Putamen (tissue), 1 donor: ENCODE data around the gene NWD2.
A peak's percentile ranks its signal among the peaks of the same experiment; 100 is the strongest.
"Not testable (repeated sequence)": the region's sequence is repeated elsewhere in the genome, so short reads cannot be mapped to it uniquely, and the experiment has no call there.

ENCODE experiments used
- DNase-seq: peaks from one replicate; pipeline ENCODE4 v3.0.0-alpha.2; 2016; ENCODE audit warnings: low spot score

Gene NWD2

DNA sequence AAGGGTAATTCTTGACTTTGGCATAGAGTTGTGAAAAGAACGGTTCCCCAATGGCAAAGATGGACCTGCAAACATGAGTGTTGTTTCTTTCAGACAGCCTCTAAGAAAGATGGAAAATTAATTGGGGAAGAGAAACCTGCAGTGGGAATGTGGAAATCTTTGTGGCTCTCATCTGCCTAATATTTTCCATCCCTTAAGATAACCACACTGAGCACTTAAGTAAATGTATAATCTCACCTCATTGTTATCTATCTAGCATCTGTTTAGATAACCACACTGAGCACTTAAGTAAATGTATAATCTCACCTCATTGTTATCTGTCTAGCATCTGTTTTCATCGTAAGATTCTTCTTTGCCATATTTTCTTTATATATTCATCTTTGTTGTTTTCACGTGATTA lies 149.3 kb downstream of the NWD2 start:
- DNase-seq: no peak

DNA sequence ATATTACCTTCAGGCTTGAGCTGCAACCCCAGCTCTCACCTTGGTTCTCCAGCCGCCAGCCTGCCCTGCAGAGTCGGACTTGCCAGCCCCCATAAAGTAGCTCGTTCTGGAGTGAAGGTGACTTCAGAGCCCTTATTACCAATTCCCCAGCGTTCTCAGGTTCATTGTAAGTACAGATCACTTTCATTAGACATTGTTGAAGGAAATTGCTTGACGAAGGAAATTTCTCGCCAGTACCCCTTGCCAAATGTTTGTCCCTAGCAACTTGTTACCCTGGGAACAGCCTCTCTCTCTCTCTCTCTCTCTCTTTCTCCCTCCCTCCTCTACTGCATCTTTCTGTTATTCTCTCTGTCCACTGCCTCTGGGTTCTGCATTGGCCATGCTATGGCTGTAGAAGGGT lies 153.0 kb downstream of the NWD2 start:
- DNase-seq: peak; percentile 7

DNA sequence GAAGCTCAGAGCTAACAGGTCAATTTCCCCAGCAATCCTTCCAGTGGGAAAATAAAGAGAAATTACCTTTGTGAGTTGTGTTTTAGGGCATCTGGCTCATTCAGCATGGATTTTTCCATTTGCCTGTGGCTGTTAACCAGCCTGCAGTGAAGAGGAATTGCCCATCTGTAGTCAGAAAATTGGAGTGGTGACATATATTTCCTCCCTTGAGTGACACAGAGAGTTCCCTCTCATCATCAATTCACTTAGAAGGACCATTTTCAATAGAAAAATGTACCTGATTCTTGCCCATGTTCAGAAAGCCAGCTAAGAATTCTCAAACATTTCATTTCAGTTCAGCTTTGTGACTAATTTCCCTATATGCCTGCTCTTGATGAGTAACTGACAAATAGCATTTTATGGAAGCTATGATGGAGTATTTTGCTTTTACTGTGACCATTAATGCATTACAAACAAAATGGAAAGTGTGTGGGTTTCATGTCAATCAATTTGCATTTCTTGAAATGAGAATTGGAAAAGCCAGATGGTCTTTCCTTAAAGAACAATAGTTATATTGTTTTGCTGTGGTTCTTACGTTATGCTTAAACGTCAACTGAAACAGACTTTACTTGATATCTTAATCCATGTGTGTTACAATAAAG lies 155.8 kb downstream of the NWD2 start:
- no peak for DNase-seq

DNA sequence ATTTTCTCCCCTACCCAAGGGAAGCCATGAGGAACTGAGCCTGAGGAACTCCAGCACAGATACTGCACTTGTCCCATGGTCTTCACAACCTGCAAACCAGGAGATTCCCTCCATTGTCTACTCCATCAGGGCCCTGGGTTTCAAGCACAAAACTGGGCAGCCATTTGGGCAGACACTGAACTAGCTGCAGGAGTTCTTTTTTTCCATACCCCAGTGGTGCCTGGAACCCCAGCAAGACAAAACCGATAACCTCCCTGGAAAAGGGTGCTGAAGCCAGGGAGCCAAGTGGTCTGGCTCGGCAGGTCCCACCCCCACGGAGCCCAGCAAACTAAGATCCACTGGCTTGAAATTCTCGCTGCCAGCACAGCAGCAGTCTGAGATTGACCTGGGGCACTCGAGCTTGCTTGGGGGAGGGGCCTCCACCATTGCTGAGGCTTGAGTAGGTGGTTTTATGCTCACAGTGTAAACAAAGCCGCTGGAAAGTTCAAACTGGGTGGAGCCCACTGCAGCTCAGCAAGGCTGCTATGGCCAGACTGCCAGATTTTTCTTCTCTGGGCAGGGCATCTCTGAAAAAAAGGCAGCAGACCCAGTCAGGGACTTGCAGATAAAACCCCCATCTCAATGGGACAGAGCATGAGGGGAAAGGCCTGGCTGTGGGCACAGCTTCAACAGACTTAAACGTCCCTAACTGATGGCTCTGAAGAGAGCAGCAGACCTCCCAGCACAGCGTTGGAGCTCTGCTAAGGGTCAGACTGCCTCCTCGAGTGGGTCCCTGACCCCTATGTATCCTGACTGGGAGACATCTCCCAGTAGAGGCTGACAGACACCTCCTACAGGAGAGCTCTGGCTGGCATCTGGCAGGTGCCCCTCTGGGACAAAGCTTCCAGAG lies 163.6 kb downstream of the NWD2 start:
- DNase-seq: not testable (repeated sequence)

- DNase-seq: not testable (repeated sequence)
These were observed 169.1 kb downstream of the NWD2 start for GRCh38 chr4:37413612-37414011.

DNA sequence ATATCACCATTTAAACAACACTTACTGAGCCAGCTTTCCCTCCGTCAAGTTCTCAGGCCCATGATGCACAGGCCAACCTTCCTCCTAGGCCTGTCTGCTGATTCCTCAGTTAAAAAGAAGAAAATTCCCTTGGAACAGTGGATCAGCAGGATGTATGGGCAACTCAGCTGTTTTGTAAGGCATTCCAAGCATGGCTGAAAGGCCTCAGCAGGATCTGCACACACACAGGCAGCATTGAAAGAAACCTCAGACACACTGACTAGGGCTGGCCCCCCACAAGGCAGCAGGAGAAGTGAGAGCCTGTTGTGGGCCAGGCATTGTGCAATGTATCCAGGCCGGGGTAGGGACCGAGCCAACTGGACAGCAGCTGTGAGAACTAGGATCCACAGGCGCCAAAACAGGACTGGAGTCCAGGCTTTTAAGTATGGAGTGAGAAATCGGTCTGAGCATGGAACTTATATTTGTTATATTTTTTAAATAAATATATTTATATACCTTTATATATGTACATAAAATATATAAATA lies 171.4 kb downstream of the NWD2 start:
- DNase-seq: no peak

GRCh38 chr4:37421614-37422013 lies 177.1 kb downstream of the NWD2 start:
- DNase-seq: no peak

DNA sequence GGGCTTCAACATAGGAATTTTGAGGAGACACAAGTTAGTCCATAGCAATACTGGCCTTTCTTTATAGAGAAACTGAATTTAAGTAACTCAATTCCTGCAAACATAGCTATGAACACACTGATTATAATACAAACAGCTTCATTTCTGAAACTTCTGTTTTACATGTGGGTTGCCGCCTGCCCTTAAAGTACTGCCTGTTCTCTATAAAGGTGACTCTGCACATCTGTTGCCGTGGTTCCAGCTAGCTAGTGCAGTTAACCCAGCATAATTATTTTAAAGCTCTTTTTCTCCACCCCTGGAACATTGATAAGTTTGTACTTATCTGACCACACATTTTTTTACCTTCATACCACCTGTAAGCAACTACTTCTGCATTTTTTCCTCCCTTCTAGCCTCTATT lies 177.6 kb downstream of the NWD2 start:
- DNase-seq: no peak

DNA sequence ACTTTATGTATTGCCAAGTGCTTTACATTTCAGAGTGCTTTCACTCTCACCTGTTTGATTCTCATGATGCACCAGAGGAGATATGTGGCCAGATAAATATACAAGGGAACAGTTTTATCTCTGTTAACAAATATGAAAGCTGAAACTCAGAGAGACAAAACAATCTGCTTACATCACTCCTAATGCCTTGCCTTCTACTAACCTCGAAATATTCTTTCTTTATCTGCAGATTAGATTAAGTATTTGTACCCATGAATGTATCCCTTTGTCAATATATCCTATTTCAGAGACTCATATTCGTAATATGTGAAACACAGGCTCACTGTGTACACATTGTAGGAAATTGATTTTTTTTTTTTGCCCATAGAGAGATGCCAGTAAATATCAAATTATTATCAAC lies 178.1 kb downstream of the NWD2 start:
- DNase-seq: no peak

DNA sequence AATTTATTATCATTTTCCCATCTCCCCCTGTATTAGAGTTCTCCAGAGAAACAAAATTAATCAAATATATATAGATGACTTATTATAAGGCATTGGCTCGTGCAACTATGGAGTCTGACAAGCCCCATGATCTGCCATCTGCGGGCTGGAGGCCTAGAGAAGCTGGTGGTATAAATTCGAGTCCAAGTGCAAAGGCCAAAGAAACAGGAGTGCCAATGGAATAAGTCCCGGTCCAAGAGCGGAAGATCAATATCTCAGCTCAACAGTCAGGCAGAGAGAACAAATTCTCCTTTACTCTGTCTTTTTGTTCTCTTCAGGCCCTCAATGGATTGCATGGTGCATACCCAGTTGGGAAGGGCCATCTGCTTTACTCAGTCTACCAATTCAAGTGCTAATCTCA lies 178.8 kb downstream of the NWD2 start:
- DNase-seq: no peak

DNA sequence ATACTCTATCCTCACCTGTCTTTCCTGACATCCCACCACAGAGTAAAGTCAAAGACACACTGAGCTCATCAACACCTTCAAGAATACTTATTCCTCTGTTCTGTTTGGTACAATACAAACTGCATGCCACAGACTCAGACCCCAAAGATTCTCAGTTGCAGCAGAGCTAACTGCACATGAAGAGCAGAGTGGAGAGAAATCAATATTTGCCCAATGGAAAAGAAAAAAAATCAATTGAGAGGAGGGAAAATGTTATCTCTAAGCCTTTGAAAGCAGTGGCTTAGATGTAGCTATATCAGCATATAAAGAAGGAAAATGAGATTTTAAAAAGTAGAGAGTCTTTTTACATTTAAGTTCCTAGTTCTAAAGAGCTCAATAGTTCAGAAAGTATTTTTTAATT lies 180.2 kb downstream of the NWD2 start:
- no peak for DNase-seq

DNA sequence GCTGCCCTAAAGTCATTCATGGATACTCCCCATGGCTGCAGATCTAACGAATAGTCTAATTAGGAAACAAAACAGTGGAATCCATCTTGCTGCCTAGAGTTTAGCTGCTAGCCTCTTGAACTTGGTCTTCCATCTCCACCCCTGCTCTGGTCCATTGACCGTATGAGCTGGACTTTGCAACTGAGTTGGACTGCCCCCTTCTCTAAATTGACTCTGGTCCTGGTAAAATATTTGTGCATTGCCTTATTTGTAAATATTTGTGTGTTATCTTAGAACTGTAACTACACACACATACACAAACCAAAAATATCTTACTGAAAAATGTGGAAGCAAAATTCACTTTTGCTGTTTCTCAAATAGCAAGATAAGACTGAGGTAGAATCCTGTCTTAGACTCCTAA lies 181.3 kb downstream of the NWD2 start:
- DNase-seq: no peak

GRCh38 chr4:37427193-37427592 lies 182.7 kb downstream of the NWD2 start:
- DNase-seq: no peak

DNA sequence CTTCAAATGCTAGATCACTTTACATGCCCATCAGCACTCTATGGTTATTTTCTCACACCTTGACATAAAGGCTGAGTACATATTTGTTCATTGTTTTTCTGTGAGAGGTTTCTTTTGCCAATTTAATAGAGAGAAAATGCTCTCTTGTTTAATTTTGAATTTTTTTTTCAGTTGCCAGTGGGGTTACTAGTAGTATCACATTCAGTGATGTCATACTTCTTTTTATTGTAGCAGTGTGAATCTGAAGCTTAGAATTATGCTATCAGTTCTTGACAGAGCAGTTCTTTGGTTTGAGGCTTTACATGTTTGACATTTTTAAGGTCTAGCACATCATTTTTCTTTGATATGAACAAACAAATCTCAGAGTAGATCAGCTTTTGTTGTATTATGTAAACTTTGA lies 185.4 kb downstream of the NWD2 start:
- no peak for DNase-seq

GRCh38 chr4:37430718-37431416 lies 186.3 kb downstream of the NWD2 start:
- no peak for DNase-seq

- DNase-seq: no peak
These were observed 186.8 kb downstream of the NWD2 start for GRCh38 chr4:37431417-37431743.

DNA sequence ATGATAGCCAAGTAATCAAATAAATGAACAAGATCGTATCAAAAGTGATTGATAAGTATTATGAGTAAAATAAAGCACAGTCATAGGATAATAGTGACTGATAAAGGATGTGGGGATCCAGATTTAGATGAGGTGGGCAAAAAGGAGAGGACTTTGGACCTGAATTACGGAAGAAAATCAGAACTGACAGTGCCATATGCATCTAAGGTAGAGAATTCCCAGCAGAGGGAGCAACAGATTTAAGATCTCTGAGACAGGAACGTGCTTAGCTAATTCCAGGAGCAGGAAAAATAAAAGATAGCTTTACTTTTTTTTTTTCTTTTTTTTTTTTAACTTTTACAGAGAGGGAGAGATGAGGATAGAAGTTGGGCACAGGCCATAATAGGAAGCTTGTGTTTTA lies 189.9 kb downstream of the NWD2 start:
- DNase-seq: no peak

GRCh38 chr4:37436546-37436945 lies 192.0 kb downstream of the NWD2 start:
- DNase-seq: no peak

- no peak for DNase-seq
These were observed 192.6 kb downstream of the NWD2 start for GRCh38 chr4:37437163-37437562.

GRCh38 chr4:37438564-37439279 lies 194.2 kb downstream of the NWD2 start:
- DNase-seq: no peak

DNA sequence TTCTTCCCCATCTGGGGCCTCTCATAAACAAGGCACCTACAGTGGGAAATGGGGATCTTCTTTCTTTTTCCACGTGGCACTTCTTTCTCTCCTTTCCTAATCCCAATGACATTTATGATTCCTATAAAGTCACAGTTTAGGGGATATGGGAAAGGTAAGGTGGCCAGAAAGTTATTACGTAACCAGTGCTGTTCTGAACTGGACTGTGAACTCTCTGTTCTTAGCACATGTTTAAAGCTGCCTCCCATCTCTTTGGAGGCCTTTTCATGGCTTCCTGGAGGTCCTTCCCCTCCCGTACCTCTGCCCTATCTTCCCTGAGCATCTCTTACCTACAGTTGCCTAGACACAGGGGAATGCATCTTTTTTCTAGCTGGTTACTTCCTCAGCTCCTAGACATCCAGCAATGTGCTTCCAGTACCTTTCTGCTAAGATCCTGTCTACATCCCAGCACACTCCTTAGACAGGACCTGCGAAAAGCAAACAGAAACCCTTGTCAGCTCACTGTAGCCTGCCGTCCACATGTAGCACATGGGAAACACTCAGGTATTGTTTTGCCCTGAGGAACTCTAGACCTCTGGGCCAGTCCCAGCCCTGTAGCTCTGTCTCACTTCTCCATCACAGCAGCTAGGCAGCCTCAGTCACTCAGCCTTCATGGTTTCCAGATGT lies 195.4 kb downstream of the NWD2 start:
- no peak for DNase-seq

- no peak for DNase-seq
These were observed 196.0 kb downstream of the NWD2 start for GRCh38 chr4:37440501-37440900.
